22Rv1 (cell line): ENCODE results near the gene FSIP1.

Source experiments
- ZFX ChIP-seq: fragments of 450-650 bp; IDR thresholded peaks from 2 replicates; pipeline ENCODE4 v1.6.1; 2017; ENCODE audit warnings: antibody characterized with exemption, borderline replicate concordance
- TF ChIP-seq, protein P1 (sequence below): fragments of 450-650 bp; IDR thresholded peaks from 2 replicates; pipeline ENCODE4 v1.5.1; 2017; ENCODE audit warnings: mild to moderate bottlenecking

GRCh38 chr15:39595338-39596221 lies 187.1 kb downstream of the FSIP1 start:
- TF ChIP-seq, protein P1, sequence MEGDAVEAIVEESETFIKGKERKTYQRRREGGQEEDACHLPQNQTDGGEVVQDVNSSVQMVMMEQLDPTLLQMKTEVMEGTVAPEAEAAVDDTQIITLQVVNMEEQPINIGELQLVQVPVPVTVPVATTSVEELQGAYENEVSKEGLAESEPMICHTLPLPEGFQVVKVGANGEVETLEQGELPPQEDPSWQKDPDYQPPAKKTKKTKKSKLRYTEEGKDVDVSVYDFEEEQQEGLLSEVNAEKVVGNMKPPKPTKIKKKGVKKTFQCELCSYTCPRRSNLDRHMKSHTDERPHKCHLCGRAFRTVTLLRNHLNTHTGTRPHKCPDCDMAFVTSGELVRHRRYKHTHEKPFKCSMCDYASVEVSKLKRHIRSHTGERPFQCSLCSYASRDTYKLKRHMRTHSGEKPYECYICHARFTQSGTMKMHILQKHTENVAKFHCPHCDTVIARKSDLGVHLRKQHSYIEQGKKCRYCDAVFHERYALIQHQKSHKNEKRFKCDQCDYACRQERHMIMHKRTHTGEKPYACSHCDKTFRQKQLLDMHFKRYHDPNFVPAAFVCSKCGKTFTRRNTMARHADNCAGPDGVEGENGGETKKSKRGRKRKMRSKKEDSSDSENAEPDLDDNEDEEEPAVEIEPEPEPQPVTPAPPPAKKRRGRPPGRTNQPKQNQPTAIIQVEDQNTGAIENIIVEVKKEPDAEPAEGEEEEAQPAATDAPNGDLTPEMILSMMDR: no peak
- no peak for TF ChIP-seq ZFX
